Mesangial cell (primary cell): Measurements from ENCODE around the gene RPS10. TPM values are rescaled to one million over a fixed set of nuclear protein-coding genes. Genes with fewer than 3 reads are reported as not detected.

Experiments
- total RNA-seq: library from RNA; depleted of rRNA; stranded (reverse); fragments of >200 nt; gene quantifications from 2 replicates; pipeline ENCODE4 v1.2.3, GENCODE V29; 2015

Gene RPS10
- total RNA-seq: 3,024 and 3,153 TPM in 2 replicates

GRCh38 chr6:34425498-34426410 is at the start of gene RPS10:
Gene RPS10 (minus strand): TSS chr6:34426069. CDS start chr6:34425221, 848 bp downstream.

GRCh38 chr6:34465531-34466241 is 39.8 kb upstream of the RPS10 start, which contains the start of gene PACSIN1:
Gene PACSIN1 (plus strand): TSS chr6:34466076. CDS start chr6:34526306, 60,230 bp downstream.

DNA sequence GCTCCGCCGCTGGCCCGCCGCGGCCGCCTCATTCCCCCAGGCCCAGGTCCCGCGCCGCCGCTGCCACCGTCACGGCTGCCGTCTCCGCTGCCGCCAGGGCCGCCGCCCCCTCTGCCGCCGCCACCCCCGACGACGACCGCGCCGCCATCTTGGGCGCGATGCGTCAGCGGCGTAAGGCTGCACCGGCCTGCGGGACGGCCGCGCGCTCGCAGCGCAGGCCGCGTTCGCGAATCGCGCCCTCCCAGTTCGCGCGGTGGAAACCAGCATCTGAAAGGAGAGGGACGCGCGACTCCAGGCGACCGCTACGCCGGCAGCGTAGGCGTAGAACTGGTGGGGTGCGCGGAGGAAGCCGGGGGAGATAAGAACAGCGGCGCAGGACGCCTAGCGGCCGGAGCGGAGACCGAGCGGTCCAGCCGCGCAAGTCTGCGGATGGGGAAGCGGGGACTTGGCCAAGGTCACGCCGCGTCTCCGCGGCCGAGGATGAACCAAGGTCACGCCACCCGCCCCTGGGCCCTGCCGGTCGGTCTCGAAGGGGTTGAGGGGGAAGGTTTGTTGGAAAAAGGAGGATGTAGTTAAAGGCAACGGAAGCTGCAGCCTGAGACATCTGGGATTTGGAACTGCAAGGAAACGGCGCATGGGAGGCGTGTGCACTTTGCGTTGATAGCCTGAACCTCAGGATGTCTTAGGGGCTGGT is 33.2 kb downstream of the RPS10 start, which contains the start of gene NUDT3:
Gene NUDT3 (minus strand): TSS at position 173 of the 694 bp plus-strand sequence. CDS start 307 bp downstream, outside the sequence.

Other genes with a start within 250 kb of the RPS10 start
- gene HMGA1, start 189.2 kb downstream of the RPS10 start, total RNA-seq: 401 and 1,014 TPM in 2 replicates
- gene SMIM29, start 177.1 kb downstream of the RPS10 start, total RNA-seq: 35.2 and 39.3 TPM in 2 replicates
- 13.2 and 20.9 TPM in 2 replicates for gene NUDT3, start 33.4 kb downstream of the RPS10 start, total RNA-seq
- 0.13 TPM in 1 of 2 replicates, not detected in the other for gene PACSIN1, start 40.0 kb upstream of the RPS10 start, total RNA-seq
- not detected in 2 replicates for gene SPDEF, start 130.3 kb upstream of the RPS10 start, total RNA-seq